HUDEP-2 (cell line): ENCODE data around the gene PMPCA.

Experiments used
- DNase-seq, 76 experiments: peaks; one replicate each; lab custom pipeline; 2025; ENCODE audit not compliant: unreplicated experiment in 76 of 76; lab: John Stamatoyannopoulos, UW

The PMPCA gene

GRCh38 chr9:136372561-136373299 is 37.7 kb upstream of the PMPCA start:
- peak in 9 of 76 experiments; percentile 5 to 41 (median 11) for DNase-seq

GRCh38 chr9:136373300-136374182 is 36.9 kb upstream of the PMPCA start, which contains the start of gene CARD9:
Gene CARD9, minus strand, starts transcription at chr9:136373669. Its CDS starts 1,591 bp downstream, at chr9:136372078.
- no peak for DNase-seq

- no peak for DNase-seq
These were observed 36.3 kb upstream of the PMPCA start for GRCh38 chr9:136374183-136374575.

- no peak for DNase-seq
These were observed 35.4 kb upstream of the PMPCA start for GRCh38 chr9:136375096-136375495.

GRCh38 chr9:136376457-136376856 is 34.0 kb upstream of the PMPCA start:
- DNase-seq = no peak

GRCh38 chr9:136377341-136378169 is 32.9 kb upstream of the PMPCA start:
- no peak for DNase-seq

- DNase-seq = no peak
These were observed 32.1 kb upstream of the PMPCA start for GRCh38 chr9:136378170-136379002.

- DNase-seq = no peak
These were observed 31.5 kb upstream of the PMPCA start for GRCh38 chr9:136379003-136379287.

- DNase-seq = no peak
These were observed 31.1 kb upstream of the PMPCA start for GRCh38 chr9:136379401-136379800.

- no peak for DNase-seq
These were observed 30.6 kb upstream of the PMPCA start for GRCh38 chr9:136379891-136380290.

GRCh38 chr9:136380381-136380780 is 30.1 kb upstream of the PMPCA start:
- DNase-seq = no peak

- DNase-seq = no peak
These were observed 29.1 kb upstream of the PMPCA start for GRCh38 chr9:136381311-136381710.

GRCh38 chr9:136381966-136382513 is 28.4 kb upstream of the PMPCA start:
- no peak for DNase-seq

- no peak for DNase-seq
These were observed 27.0 kb upstream of the PMPCA start for GRCh38 chr9:136383436-136383835.

- no peak for DNase-seq
These were observed 25.4 kb upstream of the PMPCA start for GRCh38 chr9:136385015-136385414.

GRCh38 chr9:136386018-136386417 is 24.4 kb upstream of the PMPCA start:
- DNase-seq = no peak

- DNase-seq = no peak
These were observed 23.2 kb upstream of the PMPCA start for GRCh38 chr9:136387217-136387616.

GRCh38 chr9:136389396-136389795 is 21.1 kb upstream of the PMPCA start:
- DNase-seq = peak in 43 of 76 experiments; percentile 8 to 59 (median 33)

GRCh38 chr9:136391737-136392537 is 18.5 kb upstream of the PMPCA start:
- DNase-seq = no peak
